Measurements from ENCODE around the gene NSMCE4A.
"Not testable (repeated sequence)": the region's sequence is repeated elsewhere in the genome, so short reads cannot be mapped to it uniquely, and the experiment has no call there.

The NSMCE4A gene

DNA sequence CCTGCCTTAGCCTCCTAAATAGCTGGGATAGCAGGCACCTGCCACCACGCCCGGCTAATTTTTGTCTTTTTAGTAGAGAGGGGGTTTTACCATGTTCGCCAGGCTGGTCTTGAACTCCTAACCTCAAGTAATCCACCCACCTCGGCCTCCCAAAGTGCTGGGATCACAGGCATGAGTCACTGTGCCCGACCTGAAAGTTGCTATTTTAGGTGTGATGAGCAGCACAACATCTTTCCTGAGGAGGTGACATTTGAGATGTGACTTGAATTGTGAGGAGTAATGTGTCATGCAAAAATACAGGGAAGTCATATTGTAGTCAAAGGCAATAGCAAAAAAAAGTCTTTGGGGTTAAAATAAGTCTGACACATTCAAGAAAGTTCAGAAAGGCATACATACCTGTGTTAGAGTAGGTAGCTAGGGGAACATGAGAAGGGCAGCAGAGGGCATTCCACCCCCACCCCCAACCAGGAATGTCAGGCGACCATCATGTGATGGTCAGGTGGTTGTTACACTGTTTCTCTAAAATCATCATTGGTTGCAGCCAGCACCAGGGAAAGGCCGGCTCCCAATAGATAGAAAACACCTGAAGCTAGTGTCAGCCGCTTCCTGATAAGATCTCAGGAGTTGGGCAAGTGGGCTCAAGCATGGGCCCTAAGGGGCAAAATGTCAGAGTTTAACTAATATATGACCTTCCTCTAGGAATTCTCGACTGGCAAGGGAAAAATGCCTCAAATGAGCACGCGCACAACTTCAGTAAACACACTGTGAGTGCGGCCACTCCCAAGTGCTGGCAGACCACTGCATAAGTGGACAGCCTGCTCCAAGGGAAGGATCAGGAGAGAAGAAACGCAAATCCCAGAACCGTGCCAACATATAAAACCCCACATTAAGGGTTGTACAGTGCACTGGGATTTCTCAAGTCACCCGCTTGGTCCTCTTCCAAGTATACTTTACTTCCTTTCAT is 13.6 kb upstream of the NSMCE4A start, which contains the start of gene TACC2:
TSS of gene TACC2 (plus strand) at position 803 of the 964 bp plus-strand sequence. CDS start 32,819 bp downstream, outside the sequence.
- no peak for DNase-seq

DNA sequence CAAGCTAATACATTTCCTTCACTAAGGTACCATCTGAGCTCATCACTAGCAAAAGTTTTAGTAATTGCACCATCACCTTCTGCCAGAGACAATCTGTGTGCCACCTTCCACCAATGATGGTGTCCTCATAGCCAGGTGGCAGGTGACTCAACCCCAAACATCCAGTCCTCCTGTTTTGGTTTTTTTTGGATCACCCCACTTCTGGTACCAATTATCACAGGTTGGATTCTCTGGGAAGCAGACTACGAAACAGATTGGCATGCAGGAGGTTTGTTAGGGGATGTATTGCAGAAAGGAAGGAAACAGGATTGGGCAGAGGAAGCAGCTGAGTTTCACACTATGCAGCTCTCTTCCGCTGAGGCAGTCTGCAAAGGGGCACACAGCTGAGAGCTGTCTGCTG is 9.4 kb upstream of the NSMCE4A start:
- DNase-seq, result no peak

DNA sequence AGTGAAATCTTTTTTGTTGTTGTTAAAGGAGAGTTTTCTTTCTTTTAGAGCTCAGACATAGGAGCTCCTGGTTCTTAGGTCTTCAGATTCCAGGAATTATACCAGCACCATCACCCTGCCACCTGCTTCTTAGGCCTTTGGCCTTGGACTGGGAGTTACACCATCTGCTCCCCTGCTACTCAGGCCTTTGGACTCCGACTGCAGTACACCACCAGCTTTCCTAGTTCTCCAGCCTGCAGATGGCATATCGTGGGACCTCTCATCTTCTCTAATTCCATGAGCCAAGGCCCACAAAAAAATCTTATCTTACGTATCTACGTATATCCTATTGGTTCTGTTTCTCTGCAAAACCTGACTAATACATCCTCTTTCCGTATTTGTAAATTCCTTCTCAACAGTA is 8.8 kb upstream of the NSMCE4A start:
- DNase-seq, result no peak

DNA sequence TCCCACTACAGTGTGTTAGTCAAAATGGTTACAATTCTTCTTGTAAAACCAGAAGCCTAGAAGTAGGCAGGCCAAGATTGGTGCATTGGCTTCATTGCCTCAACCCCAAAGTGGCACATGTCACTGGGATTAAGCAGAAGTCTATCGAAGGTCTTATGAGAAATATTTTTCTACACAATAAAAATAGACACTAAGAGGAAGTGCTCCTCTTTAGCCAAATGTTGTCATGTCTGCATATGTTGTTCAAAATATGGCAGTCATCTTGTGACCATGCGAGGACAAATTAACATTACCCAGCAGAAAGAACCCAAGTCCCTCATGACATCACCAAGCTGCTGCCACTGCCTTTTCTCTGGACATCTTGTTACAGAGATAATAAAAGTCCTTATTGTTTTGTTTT is 6.3 kb upstream of the NSMCE4A start:
- no peak for DNase-seq

DNA sequence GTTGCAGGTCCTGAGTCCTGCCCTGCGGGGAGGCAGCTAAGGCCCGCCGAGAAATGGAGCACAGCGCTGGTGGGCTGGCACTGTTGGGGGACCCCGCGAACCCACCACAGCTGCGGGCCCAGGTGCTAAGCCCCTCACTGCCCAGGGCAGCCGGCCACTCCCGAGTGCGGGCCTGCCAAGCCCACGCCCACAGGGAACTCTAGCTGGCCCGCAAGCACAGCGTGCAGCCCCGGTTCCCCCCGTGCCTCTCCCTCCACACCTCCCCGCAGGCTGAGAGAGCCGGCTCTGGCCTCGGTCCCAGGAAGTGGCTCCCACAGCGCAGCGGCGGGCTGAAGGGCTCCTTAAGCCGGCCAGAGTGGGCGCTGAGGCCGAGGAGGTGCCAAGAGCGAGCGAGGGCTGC is 3.5 kb upstream of the NSMCE4A start:
- no peak for DNase-seq

DNA sequence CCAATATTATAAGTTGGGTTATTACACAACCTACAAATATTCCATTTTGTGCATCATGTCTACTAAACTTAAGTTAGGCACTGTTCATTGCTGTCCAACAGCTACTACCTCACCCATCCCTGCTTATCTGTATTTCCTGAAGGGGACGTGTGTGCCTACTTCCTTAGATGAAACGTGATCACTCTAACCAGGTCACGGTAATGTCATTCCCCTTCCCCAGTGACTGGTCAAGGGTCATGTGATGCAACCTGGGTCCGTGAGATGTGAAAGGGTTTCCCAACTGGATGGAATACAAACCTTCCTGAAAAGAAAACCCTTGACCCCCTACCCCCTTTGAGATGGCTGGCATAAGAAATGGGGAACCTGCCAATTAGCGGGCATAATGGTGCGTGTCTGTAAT is 1.6 kb upstream of the NSMCE4A start:
- DNase-seq, result no peak

DNA sequence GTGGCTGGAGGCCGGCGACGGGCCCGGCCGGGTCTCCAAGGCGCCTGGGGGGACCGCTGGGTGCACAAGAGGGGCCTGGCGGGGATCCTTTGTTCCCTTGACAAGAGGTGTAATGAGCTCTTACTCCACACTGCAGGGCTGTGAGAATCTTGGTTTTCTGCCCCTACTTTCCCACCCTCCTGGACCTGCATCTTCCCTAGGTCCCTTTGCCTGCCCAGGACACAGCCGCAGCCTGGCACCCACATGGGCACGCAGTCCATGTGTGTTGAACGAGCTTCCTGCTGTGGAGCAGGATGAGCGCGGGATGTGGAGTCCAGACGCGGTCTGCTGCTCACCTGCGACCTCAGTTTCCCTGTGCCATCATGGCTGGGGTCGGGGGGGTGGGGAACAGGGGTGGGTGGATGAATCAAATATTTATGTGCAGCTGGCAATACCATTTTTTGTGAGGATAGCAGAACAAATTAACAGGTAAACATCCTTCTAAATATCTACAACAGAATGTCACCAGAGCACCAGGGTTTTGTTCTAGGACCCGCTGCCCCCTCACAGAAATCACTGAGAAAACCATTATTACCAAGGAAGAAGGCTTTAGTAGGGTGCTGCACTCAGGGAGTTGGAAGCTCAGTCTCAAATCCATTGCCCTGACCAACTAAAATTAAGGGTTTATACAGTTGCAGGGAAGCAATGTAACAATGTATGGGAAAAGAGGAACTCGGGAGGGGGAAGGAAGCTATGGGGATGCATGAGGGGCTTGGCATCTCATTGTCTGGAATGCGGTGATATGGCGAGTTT is 474 bp upstream of the NSMCE4A start:
- no peak for DNase-seq

DNA sequence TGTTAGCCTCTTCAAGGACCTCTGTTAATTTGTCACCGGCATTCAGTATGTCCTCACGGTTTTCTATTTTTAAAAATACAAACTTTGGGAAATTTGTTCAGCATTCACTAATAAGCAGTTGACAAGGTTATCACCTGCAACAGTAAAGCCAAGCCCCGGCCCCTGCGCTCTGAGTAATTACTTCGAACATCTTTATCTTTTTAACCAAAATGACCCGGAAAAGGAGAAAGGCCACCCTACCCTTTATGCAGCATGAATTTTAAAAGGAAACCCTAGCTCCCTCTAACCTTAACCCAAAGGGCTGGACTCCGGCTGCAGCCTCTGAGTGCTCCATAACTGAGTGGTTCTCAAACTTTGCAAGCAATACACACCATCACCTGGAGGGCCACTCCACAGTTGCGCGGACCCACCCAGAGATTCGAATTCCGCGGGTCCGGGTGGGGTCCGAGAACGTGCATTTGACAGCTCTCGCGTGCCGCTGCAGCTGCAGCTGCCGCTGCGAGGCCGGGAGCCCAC is 940 bp downstream of the NSMCE4A start:
- no peak for DNase-seq

DNA sequence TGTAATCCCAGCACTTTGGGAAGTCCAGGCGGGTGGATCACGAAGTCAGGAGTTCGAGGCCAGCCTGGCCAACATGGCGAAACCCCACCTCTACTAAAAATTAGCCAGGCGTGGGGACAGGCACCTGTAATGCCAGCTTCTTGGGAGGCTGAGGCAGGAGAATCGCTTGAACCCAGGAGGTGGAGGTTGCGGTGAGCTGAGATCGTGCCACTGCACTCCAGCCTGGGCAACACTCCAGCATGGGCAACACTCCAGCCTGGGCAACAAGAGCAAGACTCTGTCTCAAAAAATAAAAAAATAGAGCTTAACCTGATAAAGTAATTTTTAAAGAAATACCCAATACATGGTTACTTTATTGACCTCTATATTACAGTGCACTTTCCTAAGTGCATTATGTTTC is 5.9 kb downstream of the NSMCE4A start:
- DNase-seq, result not testable (repeated sequence)

DNA sequence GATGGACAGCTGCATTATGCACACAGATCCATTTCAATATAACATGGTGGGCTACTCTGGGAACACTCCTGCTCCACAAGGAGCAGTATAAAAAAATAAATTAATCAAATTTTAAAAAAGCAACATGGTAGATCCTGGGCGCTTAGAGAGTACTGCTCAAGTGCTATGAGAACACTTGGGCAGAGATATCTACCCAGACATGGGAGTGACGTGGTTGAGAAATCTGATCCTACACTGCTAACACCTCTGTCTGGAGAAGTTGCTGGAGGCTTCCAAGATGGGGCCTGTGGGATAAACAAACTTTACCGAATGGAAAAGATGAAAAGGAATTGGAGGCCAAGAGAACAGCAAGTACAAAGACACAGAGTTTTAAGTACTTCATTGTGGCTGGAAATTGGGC is 9.0 kb downstream of the NSMCE4A start:
- DNase-seq, result no peak

DNA sequence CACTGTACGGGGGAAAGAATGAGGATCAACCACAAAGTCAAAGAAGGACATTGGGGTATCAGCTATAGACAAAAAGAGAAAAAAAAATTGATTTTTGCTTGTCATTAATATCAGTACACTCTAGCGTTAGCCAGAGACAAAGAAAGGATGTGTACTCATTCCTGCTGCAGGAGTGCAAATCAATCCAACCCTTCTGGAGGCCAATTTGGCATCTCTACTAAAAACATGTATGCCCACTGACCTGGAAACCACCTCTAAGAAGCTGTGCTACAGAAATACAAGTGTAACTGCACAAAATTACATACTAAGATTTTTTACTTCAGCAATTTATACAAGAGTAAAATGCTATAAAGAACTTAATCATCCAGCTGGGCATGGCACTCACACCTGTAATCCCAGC is 13.6 kb downstream of the NSMCE4A start:
- DNase-seq, result no peak

DNA sequence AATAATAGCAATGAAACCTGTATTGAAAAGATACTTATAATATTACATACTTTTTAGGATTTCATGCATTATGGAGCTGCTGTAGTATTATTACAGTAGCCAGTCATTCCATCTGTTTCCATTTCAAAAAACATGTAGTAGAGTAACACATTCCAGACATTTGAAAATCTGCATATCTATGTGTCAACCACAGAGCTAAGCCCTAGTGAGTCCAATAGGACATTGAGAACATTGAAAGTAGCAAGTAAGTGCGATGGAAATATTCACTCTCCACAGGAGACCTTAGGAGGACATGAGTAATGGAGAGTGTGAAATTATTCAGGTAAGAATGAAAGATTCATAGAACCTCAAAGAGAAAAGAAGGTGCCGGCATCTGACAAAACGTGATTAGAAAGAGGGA is 15.3 kb downstream of the NSMCE4A start:
- DNase-seq, result no peak

DNA sequence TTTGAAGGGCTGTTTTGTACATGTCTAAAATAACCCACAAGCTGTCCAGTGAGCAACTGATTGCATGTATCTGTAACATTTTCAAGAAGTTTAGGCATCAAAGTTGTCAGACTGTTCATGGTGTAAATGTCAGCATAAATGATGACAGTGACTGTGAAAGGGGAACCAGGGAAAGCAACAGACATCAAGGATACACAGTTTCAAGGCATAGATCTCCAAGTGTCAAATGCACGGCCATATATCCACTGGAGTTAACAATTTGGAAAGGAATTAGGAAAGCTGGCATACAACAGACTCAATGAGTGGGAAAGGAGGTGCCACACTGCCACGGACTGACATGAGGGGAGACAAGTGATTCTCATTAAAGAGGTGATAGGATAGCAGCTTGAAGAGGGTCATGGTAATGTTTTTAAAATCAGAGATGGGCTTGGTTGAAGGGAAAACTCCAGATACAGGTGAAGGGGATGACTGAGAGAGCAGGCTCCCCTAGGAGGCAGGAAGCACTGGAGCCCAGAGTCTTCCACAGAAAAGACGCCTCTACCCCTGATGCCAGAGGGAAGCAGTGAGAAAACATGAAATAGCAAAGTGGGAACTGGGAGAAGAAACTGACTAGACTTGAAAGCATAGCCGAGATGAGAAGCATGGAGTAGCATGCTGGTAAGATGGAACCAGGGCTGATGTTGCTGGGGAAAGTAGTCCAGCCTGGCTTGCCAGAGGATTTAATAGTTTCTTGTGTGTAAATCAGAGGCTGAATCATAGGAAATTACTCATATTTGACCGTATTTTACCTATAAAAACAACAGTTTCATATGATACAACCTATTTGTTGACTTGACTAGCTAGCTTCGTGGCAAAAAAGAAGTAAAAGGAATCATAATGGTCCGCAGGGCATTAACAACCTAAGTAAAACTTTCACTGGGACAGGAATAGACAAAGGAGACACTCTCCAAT is 18.6 kb downstream of the NSMCE4A start:
- no peak for DNase-seq

DNA sequence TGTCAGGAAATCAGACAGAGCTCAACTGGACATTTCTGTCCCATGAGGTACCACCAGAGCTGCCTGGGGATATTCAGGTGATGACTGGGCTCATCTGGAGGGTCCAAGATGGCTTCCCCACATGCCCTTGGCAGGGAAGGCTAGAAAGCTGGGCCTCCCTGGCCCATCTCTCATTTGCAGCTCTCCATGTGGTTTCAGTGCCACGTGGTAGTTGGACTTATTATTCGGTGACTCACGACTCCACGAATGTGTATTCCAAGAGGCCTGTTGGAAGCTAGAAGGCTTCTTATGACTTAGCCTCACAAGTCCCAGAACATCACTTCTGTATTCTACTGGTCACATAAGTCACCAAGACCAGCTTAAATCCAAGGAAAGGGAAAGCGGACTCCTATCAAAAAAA is 22.8 kb downstream of the NSMCE4A start:
- DNase-seq, result no peak

DNA sequence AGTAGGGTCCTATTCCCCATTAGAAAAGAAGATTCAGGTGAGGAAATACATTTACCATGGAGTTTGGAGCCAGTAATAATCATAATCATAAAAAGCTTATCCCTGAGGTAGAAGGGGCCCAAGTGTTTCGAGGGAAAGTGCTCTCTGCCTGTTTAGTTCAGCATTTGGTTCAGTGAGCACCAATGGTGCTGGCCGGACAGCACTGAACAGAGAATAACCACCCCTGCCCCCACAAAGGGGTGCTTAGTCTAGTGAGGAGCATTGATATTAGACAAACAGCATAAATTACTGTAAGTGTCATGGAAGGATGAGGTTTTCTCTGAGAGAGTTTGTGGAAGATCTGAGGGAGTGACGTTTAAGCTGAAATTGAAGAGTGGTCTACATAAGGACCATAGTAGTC is 25.6 kb downstream of the NSMCE4A start:
- no peak for DNase-seq

DNA sequence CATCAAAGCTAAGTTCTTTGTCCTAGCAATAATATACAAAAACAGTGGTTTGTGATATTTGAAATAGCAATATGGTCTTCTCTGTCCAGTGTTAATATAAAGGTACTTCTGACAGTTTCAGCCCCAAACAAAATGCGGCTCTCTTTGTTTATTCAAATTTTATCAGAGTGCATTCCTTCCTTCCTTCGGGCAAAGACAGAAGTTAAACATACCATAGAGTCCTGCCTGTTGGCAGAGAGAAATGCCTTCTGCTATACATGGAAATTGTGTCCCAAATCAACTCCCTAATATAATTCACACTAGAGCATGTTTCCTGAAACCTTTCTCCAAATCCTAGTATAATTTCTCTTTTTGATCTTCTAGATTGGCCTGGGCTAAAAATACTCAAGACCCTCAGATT is 26.0 kb downstream of the NSMCE4A start:
- no peak for DNase-seq

DNA sequence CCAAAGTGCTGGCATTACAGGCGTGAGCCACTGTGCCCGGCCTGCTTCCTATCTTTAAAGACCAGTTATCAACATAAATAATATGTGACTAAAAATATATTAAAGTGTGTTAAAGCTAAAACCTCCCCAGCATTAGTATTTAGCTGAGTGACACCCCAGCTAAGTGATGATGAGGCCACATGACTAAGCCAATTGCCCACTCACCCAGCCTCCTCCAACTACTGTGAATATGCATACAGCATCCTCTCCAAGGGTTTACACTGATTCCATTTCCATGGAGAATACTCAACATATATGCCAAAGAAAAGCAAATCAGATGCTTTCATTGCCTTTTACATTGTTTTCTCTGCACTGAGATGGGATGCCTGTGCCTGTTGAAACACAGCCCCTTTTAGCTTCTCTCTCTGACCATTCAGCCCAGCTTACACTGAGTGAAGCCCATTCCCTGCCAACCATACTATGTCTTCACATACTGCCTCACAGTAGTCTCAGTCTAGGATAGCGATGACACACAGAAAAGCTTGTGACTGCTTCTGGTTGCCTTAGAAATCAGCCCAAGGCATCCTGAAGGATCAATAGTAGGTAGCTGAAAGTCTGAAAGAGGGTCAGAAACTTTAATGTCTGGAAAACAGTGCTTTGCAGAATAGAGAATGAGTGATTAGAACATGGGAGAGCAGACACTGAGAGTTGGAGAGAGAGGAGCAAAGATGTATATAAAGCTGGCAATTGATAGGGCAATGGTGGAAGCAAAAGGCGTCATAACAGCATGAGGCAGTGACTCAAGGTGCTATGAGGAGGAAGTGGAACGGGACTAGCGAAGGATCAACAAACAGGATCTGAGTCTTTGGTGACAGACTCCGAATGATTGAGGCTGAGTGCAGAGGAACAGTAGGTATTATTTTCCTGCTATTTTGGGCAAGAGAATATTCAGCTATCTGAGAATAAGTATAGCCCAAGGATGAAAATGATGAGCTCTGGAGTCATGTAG is 27.4 kb downstream of the NSMCE4A start:
- DNase-seq, result no peak

DNA sequence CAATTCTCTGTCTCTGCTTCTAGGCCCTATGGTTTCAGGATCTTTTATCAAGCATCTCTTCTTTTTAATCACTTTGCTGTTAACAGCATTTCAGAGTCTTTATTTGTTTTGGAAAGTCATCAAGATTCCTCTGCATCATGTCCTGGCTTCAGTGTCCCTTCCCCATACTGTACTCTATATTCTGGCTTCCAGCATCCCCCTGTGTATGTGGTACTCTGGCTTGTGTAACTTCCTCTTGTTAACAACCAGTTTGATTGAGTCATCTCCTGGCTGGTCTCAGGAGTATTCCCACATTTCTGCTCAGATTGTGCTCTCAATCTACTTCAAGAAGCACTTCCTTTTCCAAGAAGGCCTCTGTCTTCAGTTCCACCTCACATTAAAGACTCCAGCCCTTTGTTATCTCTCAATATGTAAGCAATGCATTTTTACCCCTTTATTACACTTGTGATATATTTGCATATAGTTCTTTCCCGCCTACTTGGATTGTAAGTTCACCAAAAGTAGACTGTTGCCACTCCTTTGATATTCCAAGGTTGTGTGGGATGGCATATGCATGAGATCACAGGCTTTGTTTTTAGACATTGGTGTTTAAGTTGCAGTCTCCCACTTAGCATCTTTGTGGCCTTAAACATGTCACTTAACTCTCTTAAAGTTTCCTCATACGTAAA is 32.1 kb downstream of the NSMCE4A start:
- DNase-seq, result no peak

DNA sequence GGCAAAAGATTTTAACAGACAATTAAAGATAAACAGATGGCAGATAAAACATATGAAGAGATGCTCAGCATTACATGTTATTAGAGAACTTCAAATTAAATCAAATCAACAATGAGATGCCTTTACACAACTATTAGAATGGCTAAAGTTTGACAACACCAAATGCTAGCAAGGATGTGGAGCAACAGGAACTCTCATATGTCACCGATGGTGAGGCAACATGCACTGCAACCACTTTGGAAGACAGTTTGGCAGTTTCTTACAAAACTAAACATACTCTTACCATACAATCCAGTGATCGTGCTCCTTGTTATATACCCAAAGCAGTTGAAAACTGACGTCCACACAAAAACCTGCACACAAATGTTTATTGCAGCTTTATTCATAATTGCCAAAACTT is 33.5 kb downstream of the NSMCE4A start:
- no peak for DNase-seq

DNA sequence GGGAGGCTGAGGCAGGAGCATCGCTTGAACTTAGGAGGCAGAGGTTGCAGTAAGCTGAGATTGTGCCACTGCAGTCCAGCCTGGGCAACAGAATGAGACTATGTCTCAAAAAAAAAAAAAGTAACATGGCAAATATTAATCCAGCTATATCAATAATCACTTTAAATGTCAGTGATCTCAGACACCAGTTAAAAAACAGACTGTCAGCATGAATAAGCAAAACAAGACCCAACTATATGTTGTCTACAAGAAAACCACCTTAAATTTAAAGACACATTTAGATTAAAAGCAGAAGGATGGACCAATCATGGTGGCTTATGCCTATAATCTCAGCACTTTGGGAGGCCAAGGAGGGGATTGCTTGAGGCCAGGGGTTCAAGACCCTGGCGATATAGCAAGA is 38.7 kb downstream of the NSMCE4A start:
- no peak for DNase-seq

DNA sequence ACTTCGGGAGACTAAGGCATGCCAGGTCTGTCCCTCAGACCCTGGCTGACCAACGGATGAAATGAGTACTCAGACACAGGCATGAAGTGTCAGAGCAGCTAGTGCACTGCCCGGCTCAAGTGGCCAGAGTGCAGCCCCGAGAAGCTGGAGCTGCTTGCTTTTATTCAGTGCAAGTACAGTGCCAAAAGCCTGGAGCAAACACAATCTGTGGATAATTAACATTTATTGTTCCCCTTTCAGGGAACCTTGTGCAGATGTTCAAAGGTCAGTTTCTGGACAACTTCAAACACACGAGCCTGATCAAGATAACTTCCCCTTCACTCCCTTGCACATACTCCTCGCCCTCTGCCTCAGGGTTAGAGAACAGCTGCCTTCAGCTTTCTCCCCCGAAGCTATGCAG is 39.3 kb downstream of the NSMCE4A start:
- DNase-seq, result no peak
